DOHH2 (cell line): ENCODE measurements around the gene GABRB1.

Experiments
- CTCF ChIP-seq: fragments of 200-600 bp; sonication (generic); IDR thresholded peaks from one replicate; pipeline ENCODE4 v1.5.1; 2014; ENCODE audit warnings: antibody characterized with exemption, mild to moderate bottlenecking, low read depth, low read length; ENCODE audit not compliant: poor library complexity, severe bottlenecking
- EZH2phosphoT487 ChIP-seq: fragments of 200-600 bp; sonication (generic); IDR thresholded peaks from 2 replicates; pipeline ENCODE4 v1.6.1; 2017; ENCODE audit warnings: borderline replicate concordance, mild to moderate bottlenecking, antibody characterized with exemption, low read length, moderate library complexity, mixed read lengths

- TF ChIP-seq CTCF, result no peak
- TF ChIP-seq EZH2phosphoT487, result no peak
Measured at GRCh38 chr4:47381172-47381571, 349.8 kb downstream of the GABRB1 start.
